ENCODE measurements around the gene GFRA1. TPM values are rescaled to one million over a fixed set of nuclear protein-coding genes. Genes with fewer than 3 reads are reported as not detected.
A peak's percentile ranks its signal among the peaks of the same experiment; 100 is the strongest.

Gene GFRA1
- polyA plus RNA-seq, 1 donor (not counting 4 experiments of a cell fraction or from before 2014, with no cell fraction given): not detected

- FAIRE-seq (no peak), DNase-seq (ENCODE audit: low read depth, low spot score) (no peak)
- Histone ChIP-seq H3K27me3 (ENCODE audit: control insufficient read depth, extremely low read depth, insufficient read depth, low read length) (no peaks in the 10 kb centered on the region), H3K4me2 (ENCODE audit: control insufficient read depth, extremely low read depth, insufficient read depth, low read depth, low read length) (no peak overlapping the region), H3K9me3 (ENCODE audit: control insufficient read depth, low read depth, low read length) (no peaks in the 10 kb centered on the region), H3K9me1 (ENCODE audit: control insufficient read depth, extremely low read depth, insufficient read depth, low read length) (no peaks in the 10 kb centered on the region), H2AFZ (ENCODE audit: control insufficient read depth, low read length) (no peak overlapping the region), H4K20me1 (ENCODE audit: control insufficient read depth, extremely low read depth, insufficient read depth, low read length) (no peaks in the 10 kb centered on the region), H3K9ac (ENCODE audit: control insufficient read depth, extremely low read depth, insufficient read depth, low read length) (no peak overlapping the region), H3K4me3 (ENCODE audit: control insufficient read depth in 2 of 3, extremely low read depth in 1 of 3, insufficient read depth in 2 of 3, low read depth in 1 of 3, low read length in 3 of 3) (no peak overlapping the region), H3K79me2 (ENCODE audit: control insufficient read depth, insufficient read depth, low read length) (no peaks in the 10 kb centered on the region), H3K36me3 (ENCODE audit: control insufficient read depth in 2 of 2, extremely low read depth in 1 of 2, insufficient read depth in 2 of 2, low read length in 2 of 2) (no peaks in the 10 kb centered on the region), H3K27ac (ENCODE audit: control insufficient read depth, insufficient read depth, low read length) (no peak overlapping the region), H3K4me1 (ENCODE audit: control insufficient read depth, extremely low read depth, insufficient read depth, low read length) (no peaks in the 10 kb centered on the region)
- dilution Hi-C loops (cut with MboI; ENCODE audit: extremely low pct_ligation_motif_present, low sequenced_read_pairs): no loop called here
- TF ChIP-seq, protein P1, sequence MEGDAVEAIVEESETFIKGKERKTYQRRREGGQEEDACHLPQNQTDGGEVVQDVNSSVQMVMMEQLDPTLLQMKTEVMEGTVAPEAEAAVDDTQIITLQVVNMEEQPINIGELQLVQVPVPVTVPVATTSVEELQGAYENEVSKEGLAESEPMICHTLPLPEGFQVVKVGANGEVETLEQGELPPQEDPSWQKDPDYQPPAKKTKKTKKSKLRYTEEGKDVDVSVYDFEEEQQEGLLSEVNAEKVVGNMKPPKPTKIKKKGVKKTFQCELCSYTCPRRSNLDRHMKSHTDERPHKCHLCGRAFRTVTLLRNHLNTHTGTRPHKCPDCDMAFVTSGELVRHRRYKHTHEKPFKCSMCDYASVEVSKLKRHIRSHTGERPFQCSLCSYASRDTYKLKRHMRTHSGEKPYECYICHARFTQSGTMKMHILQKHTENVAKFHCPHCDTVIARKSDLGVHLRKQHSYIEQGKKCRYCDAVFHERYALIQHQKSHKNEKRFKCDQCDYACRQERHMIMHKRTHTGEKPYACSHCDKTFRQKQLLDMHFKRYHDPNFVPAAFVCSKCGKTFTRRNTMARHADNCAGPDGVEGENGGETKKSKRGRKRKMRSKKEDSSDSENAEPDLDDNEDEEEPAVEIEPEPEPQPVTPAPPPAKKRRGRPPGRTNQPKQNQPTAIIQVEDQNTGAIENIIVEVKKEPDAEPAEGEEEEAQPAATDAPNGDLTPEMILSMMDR (optimal IDR thresholded peaks at IDR 0.05 in 1 of 3, IDR thresholded peaks at IDR 0.05 in 1 of 3, conservative IDR thresholded peaks at IDR 0.05 in 1 of 3; ENCODE audit: extremely low read depth in 1 of 3, insufficient read depth in 2 of 3, low read length in 3 of 3): no peak
- TF ChIP-seq EZH2 (IDR thresholded peaks at IDR 0.05; ENCODE audit: low read length): no peak
These were observed 16.6 kb upstream of the GFRA1 start for GRCh38 chr10:116289652-116290051.

DNA sequence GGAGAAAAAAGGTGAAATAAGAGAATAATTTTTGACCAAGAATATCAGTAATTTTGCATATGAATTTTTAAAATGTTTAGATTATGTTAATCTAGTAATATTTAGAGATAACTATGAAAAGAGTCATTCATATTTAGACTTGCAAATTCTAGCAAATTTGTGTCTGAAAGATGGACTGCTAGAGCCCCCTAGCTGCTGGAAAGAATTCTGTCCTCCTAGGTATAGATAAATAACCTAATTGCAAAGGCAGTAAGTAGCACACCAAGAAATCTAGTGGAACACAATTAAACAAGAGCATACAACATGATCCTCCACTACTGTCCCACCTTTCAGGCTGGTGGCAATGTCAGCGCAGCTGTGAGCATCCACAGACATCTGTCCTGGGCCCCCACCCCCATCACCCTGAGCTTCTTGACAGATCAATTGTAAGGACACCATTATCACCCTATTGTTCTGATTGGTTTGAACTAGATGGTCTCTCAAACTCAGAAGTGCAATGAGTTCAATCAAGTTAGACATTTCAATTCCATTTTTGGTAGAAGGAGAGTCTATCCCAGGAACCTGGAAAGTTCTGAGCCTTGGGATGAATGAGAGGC lies 15.0 kb upstream of the GFRA1 start:
- Histone ChIP-seq H3K36me3 (ENCODE audit: control insufficient read depth in 2 of 2, extremely low read depth in 1 of 2, insufficient read depth in 2 of 2, low read length in 2 of 2) (no peaks in the 10 kb centered on the region), H3K9ac (ENCODE audit: control insufficient read depth, extremely low read depth, insufficient read depth, low read length) (no peak overlapping the region), H3K9me1 (ENCODE audit: control insufficient read depth, extremely low read depth, insufficient read depth, low read length) (no peaks in the 10 kb centered on the region), H2AFZ (ENCODE audit: control insufficient read depth, low read length) (no peak overlapping the region), H3K27me3 (ENCODE audit: control insufficient read depth, extremely low read depth, insufficient read depth, low read length) (no peaks in the 10 kb centered on the region), H3K79me2 (ENCODE audit: control insufficient read depth, insufficient read depth, low read length) (no peaks in the 10 kb centered on the region), H4K20me1 (ENCODE audit: control insufficient read depth, extremely low read depth, insufficient read depth, low read length) (no peaks in the 10 kb centered on the region), H3K9me3 (ENCODE audit: control insufficient read depth, low read depth, low read length) (no peaks in the 10 kb centered on the region), H3K4me2 (ENCODE audit: control insufficient read depth, extremely low read depth, insufficient read depth, low read depth, low read length) (no peak overlapping the region), H3K27ac (ENCODE audit: control insufficient read depth, insufficient read depth, low read length) (no peak overlapping the region), H3K4me3 (ENCODE audit: control insufficient read depth in 2 of 3, extremely low read depth in 1 of 3, insufficient read depth in 2 of 3, low read depth in 1 of 3, low read length in 3 of 3) (no peak overlapping the region), H3K4me1 (ENCODE audit: control insufficient read depth, extremely low read depth, insufficient read depth, low read length) (no peaks in the 10 kb centered on the region)
- DNase-seq (ENCODE audit: low read depth, low spot score) (no peak), FAIRE-seq (no peak)
- dilution Hi-C loops (cut with MboI; ENCODE audit: extremely low pct_ligation_motif_present, low sequenced_read_pairs): no loop called here
- TF ChIP-seq, protein P1 (optimal IDR thresholded peaks at IDR 0.05 in 1 of 3, IDR thresholded peaks at IDR 0.05 in 1 of 3, conservative IDR thresholded peaks at IDR 0.05 in 1 of 3; ENCODE audit: extremely low read depth in 1 of 3, insufficient read depth in 2 of 3, low read length in 3 of 3): peak in 2 of 3 experiments; percentile 62 to 63
- no peak for TF ChIP-seq EZH2 (IDR thresholded peaks at IDR 0.05; ENCODE audit: low read length)
